HG03025 (cell line): Measurements from ENCODE around the gene LIPC.

Experiments used
- ATAC-seq: cut with Tn5 transposase; IDR thresholded peaks from one replicate; pipeline ENCODE4 v1.9.1; 2021; ENCODE audit warnings: mild to moderate bottlenecking, moderate library complexity; ENCODE audit not compliant: unreplicated experiment, low FRiP score

LIPC gene

DNA sequence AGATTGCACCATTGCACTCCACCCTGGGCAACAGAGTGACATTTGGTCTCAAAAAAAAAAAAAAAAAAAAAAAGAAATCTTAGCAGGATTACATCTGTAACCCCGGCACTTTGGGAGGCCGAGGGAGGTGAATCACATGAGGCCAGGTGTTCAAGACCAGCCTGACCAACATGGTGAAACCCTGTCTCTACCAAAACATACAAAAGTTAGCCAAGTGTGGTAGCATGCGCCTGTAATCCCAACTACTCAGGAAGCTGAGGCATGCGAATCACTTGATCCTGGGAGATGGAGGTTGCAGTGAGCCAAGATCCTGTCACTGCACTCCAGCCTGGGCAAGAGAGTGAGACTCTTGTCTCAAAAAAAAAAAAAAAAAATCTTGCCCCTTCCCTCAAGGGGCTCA lies 40.4 kb downstream of the LIPC start:
- ATAC-seq = no peak

- no peak for ATAC-seq
These were observed 41.2 kb downstream of the LIPC start for GRCh38 chr15:58472821-58473581.

GRCh38 chr15:58473724-58474123 lies 41.9 kb downstream of the LIPC start:
- no peak for ATAC-seq

DNA sequence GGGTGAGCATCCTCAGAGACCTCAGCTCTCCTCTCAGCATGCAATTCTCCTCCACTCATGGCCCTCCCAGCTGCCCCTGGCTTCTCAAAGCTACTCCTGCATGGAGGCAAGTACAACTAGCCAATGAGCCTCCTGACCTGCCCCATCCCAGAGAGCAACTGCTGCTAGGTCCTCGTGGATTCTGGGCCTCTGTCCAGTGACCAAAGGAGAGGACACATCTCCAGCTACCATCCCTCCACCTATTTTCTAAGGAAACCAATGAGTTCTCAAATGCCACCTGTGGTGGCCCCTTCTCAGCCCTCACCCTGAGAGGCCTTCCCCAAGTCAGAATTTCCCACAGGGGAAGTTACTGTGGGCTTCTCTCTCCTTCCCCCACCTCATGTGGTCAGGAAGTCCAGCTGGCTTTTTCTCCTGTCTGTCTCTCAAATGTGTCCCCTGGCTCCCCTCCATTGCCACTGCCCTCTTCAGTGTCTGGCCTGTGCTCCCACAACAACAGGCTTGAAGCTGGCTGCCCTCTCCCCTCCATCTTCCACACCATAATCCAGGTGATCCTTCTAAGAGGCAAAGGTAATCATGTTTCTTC lies 43.0 kb downstream of the LIPC start:
- ATAC-seq = no peak

DNA sequence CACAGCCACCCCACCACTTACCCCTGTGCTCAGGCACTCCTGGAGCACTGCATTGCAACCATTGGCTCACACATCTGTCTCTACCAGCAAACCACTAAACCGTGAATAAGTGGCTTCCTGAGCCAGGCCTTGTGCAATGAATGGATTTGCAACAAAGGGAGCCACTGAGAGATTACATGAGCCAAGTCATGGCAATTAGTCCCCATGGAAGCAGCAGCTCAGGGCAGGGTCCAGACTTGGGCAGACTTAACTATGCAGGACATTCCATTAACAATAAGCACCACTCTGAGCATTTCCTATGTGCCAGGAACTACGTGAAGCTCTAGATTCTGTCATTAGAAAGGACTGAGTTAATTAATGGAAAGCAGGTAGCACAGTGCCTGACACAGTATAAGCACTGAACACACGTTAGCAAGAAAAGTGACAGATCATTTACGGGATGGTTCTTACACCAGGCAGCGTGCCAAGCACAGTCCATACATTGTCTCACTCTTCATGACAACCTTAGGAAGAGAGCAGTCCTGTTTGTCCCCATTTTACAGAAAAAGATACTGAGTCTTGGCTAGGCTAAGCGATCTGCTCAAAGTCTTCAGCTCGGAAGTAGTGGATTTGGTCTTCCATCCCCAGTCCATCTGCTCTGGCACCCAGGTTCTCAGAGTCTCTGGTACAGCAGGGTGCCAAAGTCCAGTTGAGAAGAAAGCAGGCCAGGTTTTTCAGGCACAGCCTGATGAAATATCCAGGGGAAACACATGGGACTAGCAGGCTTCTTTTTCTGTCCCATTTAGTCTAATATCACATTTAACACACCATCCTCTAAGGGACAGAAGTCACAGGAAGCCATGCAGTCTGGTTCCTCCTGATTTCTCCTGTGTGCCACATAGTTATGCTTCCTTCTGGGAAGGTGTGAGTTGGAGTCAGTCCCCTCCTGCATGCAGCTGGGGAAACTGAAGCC lies 44.1 kb downstream of the LIPC start:
- ATAC-seq = no peak

GRCh38 chr15:58476525-58477162 lies 44.9 kb downstream of the LIPC start:
- ATAC-seq = no peak

GRCh38 chr15:58477170-58477569 lies 45.4 kb downstream of the LIPC start:
- no peak for ATAC-seq

DNA sequence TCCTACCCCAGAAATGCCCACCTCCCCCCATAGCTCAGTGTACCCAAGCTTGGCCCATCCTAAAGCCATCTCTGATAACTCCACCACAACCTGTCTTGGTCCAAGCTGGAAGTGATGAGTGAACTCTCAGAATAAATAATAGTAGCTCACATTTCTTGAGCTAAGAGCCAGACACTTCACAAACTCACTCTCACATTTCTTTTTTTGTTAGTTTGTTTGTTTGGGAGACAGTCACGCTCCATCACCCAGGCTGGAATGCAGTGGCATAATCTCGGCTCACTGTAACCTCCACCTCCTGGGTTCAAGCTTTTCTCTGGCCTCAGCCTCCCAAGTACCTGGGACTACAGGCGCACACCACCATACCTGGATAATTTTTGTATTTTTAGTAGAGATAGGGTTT lies 46.2 kb downstream of the LIPC start:
- ATAC-seq = no peak

DNA sequence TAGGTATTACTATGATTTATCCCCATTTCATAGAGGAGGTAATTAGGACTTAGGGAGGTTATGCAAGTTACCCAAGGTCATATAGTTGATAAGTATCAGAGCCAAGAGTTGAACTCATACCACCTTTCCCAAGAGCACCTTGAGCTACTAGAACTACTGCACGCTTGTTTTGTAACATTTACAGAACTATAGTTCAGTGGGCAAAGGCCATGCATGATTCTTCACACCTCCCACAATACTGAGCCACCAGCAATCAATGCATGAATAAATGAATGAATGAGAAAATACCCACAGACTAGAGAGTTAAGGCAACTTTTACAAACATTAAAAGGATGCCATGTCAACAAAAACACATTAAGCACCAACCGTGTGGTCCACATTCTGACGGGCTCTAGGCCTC lies 46.8 kb downstream of the LIPC start:
- ATAC-seq = no peak

- no peak for ATAC-seq
These were observed 48.1 kb downstream of the LIPC start for GRCh38 chr15:58479941-58480340.

DNA sequence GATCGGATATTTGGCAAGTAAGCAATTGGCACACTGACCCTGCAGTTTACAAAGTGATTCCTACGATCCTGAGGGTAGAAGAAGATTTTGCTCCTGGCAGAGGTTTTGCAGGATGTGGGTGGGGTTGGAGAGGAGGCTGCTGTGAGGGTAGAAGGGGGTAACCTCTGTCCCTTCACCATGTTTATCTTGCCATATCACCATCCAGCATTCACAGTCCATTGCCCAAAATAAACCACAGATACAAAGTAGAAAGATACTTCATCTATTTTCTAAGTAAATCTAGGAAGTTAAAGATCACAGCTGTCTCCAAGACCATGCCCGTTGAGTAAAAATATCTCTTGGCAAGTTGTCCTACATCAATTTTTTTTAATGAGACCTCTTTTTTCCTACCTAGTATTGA lies 51.6 kb downstream of the LIPC start:
- ATAC-seq = no peak

- no peak for ATAC-seq
These were observed 53.2 kb downstream of the LIPC start for GRCh38 chr15:58484791-58485600.

DNA sequence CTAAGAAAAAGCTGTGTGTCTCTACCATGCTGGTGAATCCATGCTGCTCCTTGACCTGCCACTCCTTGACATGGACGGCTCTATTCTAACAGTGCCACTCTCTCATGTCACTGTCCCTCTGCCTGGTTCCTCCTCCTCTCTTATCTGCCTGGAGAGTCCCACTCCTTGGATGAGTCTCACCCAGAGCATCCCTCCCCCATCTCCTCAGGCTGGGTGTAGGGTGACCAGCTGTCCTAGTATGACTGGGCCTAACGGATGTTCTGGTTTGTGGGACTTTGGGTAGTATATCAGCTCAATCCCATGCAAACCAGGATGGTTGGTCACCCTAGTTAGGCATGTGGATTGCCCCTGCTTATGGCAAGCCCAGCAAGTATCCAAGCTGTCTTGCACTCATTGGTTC lies 54.3 kb downstream of the LIPC start:
- no peak for ATAC-seq

DNA sequence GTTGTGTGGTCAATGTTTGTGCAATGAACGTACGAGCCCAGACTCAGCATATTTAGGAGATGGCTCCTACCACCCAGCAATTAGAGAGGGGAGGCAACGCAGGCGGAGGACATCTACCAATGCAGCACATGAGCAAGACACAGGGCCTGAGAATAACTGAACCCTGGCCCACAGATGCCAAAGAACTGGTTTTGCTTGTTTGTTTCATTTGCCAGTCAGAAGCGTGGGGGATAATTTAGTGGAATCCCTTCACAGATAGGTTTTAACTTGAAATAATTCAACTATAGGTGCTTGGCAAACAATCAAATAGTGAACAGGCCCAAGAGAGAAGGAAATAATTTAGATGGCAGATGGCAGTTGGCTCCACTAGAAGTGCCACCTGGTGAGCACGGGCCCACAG lies 54.8 kb downstream of the LIPC start:
- ATAC-seq = no peak

DNA sequence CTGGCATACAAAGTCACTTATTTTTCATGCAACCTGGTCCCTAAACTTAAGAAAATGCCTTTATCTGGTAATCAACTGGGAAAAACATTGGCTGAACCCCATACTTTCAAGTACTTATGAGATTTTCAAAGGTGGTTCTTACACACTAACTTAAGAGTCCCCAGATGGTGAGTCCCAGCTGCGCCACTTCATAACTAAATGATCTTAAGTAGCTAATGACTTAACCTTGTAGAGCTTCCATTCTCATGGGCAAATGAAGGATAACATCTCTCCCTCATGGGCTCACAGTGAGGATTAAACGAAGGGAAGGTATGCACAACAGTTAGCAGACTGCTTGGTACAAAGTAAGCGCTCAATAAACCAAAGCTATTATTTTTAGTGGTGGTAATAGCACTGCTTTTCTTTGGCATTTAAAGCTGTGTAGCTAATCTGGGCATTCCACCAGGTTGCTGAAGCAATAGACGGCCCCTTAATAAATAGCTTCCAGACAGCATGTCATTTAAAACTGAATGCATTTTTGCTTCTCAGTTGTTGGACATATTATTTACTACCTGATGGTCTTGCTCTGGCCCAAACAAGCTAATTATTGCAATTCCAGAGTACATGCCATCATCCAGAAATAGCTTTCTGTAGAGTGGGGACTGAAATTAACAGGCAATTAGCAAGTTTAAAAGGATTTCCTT lies 55.4 kb downstream of the LIPC start:
- no peak for ATAC-seq

- no peak for ATAC-seq
These were observed 55.9 kb downstream of the LIPC start for GRCh38 chr15:58487724-58488120.

- no peak for ATAC-seq
These were observed 57.7 kb downstream of the LIPC start for GRCh38 chr15:58489289-58490085.

- no peak for ATAC-seq
These were observed 58.5 kb downstream of the LIPC start for GRCh38 chr15:58490086-58490887.
